HG03103 (cell line): Measurements from ENCODE around the gene ZCCHC7.
"Not testable (repeated sequence)": the region's sequence is repeated elsewhere in the genome, so short reads cannot be mapped to it uniquely, and the experiment has no call there.

Experiments used
- ATAC-seq: cut with Tn5 transposase; IDR thresholded peaks from one replicate; pipeline ENCODE4 v1.9.1; 2021; ENCODE audit warnings: low read depth; ENCODE audit not compliant: unreplicated experiment

Gene ZCCHC7

DNA sequence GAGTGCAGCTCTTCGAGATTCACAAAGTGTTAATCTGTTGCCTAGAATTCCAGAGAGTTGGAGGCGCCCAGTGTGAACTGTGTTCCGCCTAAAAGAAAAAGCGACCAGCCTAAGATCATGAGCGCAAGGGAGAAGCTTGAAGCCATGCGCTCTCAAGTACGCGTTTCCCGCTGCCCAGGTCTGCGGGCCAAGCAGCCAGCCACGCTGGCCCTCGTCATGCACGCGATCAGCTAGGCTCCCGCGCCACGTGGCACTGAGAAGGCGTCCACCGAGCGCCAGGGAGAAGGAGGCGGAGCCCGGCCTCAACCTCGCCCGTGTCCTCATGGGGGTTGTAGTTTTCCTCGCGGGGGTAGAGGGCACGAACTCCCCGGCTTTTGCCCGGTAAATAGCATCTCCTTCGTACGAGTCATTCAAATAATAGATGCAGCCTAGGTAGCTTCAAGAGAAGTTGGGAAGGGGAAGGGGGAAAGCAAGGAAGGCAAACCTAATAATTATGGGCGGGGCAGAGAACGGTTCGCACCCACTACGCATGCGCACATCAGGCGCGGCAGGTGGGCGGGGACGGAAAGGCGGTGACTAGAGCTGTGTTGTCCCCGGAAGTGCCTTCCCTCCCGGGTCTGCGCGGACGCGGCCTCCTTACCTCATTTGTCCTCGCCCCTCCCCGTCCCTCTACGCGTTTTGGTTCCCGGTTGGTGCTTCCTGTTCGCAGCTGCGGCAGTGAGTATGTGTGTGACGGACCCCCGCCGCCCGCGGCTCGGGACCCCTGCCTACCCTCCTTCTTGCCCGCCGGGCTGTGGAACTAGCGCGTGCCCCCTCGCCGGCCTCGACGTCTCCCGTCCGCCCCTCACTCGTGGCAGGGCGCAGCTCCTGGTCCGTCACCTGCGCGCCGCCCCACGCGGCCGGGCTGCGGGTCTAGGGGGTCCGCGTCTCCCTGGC, at the start of gene ZCCHC7:
TSS of gene ZCCHC7 (plus strand) at position 668 of the 936 bp plus-strand sequence.
- peak; percentile 93 for ATAC-seq

DNA sequence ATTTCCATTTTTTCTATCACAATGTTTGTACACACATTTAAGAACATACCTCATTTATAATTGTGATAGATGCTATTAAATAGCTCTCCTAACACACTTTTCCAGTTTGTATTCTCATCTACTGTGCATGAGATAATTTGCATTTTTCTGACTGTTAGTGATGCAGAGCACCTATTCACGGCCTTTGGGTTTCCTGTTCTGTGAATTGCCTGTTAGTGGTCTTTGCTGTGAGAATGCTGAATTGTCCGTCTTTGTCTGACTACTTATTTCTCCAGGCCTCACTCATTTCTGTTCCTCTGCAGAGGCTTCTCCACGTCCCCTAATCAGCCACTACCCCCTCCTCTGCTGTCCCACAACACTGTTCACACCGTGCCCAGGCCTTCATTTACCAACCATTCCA, 45.6 kb upstream of the ZCCHC7 start:
- not testable (repeated sequence) for ATAC-seq

DNA sequence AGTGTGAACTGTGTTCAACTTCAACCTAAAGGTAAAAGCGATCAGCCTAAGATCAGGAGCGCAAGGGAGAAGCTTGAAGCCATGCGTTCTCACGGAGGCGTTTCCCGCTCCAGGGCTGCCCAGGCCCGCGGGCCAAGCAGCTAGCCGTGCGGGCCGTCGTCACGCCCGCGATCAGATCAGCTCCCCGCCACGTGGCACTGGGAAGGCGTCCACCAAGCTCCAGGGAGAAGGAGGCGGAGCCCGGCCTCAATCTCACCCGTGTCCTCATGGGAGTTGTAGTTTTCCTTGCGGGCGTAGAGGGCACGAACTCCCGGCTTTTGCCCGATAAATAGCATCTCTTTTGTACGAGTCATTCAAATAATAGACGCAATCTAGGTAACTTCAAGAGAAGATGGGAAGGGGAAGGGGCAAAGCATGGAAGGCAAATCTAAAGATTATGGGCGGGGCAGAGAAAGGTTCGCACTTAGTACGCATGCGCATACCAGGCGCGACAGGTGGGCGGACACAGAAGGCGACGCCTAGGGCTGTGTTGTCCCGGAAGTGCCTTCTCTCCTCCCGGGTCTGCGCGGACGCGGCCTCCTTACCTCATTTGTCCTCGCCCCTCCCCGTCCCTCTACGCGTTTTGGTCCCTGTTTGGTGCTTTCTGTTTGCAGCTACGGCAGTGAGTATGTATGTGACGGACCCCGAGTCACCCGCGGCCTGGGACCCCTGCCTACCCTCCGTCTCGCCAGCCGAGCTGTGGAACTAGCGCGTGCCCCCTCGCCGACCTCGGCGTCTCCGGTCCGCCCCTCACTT, 40.8 kb upstream of the ZCCHC7 start:
- ATAC-seq: peak; percentile 90

DNA sequence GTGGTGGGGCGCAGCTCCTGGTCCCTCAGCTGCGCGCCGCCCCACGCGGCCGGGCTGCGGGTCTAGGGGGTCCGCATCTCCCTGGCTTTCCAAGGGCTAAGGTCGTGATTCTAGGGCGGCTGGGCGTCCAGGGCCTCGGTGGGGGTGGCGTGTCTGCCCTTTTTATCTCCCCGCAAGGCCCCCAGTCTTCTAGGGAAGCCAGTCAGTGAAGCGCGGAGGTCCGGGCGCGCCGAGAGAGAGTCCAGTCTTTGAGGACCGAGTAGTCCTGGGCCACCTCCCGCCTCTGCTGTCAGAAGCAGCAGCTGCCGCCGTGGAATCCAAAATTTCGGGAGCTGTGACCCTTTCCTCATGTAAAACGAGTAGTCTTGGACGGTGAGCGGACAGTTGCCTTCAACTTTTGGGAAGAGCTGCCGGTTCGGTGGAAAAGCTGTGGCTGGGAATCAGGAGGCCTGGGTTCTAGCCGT, 40.2 kb upstream of the ZCCHC7 start:
- peak; percentile 6 for ATAC-seq

DNA sequence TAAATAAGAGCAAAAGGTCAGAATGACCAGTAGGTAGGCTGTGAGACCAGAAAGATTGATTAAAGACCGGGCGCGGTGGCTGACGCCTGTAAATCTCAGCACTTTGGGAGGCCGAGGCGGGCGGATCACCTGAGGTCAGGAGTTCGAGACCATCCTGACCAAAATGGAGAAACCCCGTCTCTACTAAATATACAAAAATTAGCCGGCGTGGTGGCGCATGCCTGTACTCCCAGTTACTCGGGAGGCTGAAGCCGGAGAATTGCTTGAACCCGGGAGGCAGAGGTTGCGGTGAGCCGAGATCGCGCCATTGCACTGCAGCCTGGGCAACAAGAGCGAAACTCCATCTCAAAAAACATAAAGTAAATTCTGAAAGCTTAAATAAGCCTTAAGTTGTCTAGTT, 38.9 kb upstream of the ZCCHC7 start:
- ATAC-seq: not testable (repeated sequence)

DNA sequence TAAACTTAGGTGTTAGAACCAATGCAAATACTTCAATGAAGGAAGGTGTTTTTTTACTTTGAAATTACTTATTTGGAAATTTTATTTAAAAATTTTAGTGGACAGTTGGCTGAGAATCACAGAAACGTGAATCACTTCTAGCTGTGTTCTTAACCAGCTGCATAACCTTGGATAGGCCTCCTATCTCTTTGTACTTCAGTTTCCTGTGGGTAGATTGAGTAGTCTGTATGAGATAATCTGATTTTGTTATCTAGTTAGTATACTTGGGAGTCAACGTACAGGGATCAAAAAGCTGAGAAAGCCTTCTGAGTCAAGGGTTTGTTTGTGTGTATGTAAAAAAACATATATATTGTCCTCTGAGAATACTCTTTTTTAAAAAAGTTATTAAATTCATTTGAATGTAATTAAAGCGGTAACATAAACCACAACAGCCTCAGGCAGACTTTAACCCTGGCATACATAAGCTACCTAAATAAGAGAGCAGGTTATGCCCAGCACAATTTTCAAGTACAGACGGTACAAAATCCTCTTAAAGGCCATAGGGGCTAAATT, 38.1 kb upstream of the ZCCHC7 start:
- no peak for ATAC-seq

- no peak for ATAC-seq
These were observed 36.7 kb upstream of the ZCCHC7 start for GRCh38 chr9:37083654-37084053.

GRCh38 chr9:37085233-37085632, 35.1 kb upstream of the ZCCHC7 start:
- ATAC-seq: no peak

DNA sequence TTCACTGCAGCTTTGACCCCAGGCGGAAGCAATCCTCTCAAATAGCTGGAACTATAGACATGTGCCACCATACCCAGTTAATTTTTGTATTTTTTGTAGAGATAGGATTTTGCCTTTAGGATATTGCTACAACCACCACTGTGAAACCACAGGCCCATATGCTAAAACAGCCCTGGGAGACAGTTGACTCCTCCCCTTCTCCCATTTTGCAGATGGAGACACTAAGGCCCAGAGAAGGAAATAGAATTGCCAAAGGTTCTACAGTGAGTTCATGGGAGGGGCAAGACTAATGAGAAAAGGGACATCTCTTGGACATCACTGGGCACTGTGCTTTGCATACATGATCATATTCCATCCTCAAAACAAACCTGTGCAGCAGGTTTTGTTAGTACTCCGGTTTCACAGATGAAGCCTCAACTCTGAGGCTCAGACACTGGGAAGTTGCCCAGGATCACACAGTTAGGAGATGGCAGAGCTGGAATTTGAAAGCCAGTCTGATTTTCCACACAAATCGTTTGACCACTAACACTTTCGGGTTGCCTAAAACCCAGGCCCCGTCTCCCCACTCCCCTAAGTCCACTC, 27.6 kb upstream of the ZCCHC7 start:
- not testable (repeated sequence) for ATAC-seq

DNA sequence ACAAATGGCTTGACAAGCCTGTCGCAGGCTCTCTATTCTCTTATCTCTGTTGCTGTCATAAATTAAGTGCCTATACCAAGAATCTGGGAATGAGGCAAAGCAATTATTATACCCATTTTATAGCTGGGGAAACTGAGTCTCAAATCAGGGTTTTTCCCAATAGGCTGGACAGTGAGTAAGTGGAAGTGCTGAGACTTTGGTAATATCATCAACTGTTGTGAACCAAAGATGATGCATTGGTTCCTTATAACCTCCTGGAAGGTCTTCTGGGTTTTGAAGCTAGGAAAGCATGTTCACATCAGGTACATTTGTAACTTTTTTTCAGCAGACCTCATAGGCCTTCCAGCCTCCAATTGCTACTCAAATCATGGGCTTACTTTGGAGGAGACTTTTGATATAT, 25.6 kb upstream of the ZCCHC7 start:
- ATAC-seq: no peak

DNA sequence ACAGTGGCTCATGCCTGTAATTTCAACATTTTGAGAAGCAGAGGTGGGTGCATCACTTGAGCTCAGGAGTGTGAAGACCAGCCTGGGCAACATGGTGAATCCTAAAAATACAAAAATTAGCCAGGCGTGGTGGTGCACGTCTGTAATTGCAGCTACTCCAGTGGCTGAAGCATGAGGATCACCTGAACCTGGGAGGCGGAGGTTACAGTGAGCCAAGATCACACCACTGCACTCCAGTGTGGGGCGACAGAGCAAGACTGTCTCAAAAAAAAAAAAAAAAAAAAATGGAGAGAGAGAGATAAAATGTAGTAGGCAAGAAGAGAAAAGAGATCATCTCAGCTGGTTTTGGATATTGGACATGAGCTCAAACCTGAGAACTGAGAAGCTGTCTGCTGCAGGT, 23.7 kb upstream of the ZCCHC7 start:
- ATAC-seq: no peak

- ATAC-seq: no peak
These were observed 23.1 kb upstream of the ZCCHC7 start for GRCh38 chr9:37097294-37097693.

- no peak for ATAC-seq
These were observed 20.0 kb upstream of the ZCCHC7 start for GRCh38 chr9:37100327-37100726.

DNA sequence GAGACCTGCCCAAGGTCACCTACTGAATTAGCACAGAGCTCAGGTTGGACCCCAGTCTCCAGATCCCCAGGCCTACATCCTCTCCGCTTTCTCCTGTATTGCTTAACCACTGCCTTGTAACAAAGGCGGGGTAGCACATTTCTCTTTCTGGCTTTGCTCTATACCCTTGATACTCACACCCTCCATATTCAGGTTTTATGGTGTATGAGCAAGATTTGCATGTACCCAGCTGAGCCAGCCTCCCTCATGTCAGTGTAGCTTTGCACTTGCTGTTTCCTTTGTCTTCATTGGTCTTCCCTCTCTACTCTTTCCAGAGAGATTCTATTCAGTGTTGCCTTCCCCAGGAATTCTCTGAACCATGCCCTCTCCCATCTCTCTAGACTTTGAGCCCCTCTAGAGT, 19.6 kb upstream of the ZCCHC7 start:
- ATAC-seq: no peak

- ATAC-seq: no peak
These were observed 17.9 kb upstream of the ZCCHC7 start for GRCh38 chr9:37102486-37102885.

GRCh38 chr9:37104183-37104889, 16.0 kb upstream of the ZCCHC7 start:
- no peak for ATAC-seq

DNA sequence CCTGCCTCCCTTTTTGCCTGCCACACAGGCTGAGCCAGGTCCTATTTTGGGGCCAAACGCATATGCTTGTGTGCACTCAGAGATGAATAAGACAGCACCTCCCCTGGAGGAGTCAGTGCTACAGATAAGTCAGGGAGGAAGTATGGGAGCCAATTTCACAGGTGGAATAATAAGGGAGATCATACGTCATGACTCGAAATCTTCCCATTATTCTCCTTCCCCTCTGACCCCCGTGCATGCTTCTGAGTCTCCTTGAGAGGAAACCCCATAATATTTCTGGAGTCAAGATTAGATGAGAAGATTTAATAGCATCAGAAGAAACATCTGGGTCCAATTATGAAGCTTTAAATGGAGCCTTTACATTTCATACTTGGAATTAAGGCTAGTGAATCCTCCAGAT, 15.1 kb upstream of the ZCCHC7 start:
- ATAC-seq: no peak

- no peak for ATAC-seq
These were observed 12.7 kb upstream of the ZCCHC7 start for GRCh38 chr9:37107701-37108100.

DNA sequence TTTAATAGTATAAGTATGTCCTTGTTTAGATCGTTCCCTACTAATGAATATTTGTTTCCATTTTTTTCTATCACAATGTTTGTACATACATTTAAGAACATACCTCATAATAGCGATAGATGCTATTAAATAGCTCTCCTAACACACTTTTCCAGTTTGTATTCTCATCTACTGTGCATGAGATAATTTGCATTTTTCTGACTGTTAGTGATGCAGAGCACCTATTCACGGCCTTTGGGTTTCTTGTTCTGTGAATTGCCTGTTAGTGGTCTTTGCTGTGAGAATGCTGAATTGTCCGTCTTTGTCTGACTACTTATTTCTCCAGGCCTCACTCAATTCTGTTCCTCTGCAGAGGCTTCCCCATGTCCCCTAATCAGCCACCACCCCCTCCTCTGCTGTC, 5.9 kb upstream of the ZCCHC7 start:
- not testable (repeated sequence) for ATAC-seq

DNA sequence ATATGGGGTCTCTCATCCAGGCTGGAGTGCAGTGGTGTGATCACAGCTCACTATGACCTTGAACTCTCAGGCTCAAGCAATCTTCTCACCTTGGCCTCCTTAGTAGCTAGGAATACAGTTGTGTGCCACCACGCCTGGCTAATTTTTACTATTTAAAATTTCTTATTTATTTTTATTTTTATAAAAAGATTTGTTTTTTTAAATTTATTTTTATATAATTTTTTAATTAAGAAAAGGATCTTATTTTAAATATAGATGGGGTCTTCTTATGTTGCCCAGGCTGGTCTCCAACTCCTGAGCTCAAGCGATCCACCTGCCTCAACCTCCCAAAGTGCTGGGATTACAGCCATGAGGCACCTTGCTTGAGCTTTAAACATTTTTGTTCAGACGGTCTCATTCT, 2.4 kb upstream of the ZCCHC7 start:
- no peak for ATAC-seq
